Central memory CD4-positive, alpha-beta T cell (primary cell): ENCODE results near the gene RAB24.
"Not testable (repeated sequence)": the region's sequence is repeated elsewhere in the genome, so short reads cannot be mapped to it uniquely, and the experiment has no call there.

Source experiments
- DNase-seq: peaks from one replicate; pipeline ENCODE4 v3.0.0; 2022

RAB24 gene

GRCh38 chr5:177291735-177292134, 11.8 kb downstream of the RAB24 start:
- DNase-seq: no peak

- no peak for DNase-seq
Measured at GRCh38 chr5:177290816-177291596, 12.5 kb downstream of the RAB24 start.

GRCh38 chr5:177288191-177288590, 15.3 kb downstream of the RAB24 start:
- no peak for DNase-seq

DNA sequence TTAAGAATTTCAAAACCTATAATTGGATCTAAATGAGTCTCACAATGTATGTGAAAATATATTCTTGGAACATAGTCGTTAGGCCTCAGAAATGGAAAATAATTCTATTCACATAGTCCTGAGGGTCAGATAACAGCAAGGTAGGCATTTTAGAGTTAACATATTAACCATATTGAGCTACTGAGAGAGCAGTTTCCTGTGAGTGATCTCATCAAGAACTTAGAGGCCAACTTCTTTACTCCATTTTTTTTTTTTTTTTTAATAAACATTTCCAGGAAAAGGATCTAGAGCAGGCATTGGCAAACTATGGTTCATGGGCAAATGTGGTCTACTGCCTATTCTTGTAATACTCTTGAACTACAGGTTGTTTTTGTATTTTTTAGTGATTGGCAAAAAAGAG, 26.6 kb downstream of the RAB24 start:
- DNase-seq: no peak

- no peak for DNase-seq
Measured at GRCh38 chr5:177275883-177276282, 27.6 kb downstream of the RAB24 start.

GRCh38 chr5:177271113-177271512, 32.4 kb downstream of the RAB24 start:
- no peak for DNase-seq

- DNase-seq: no peak
Measured at GRCh38 chr5:177270653-177271052, 32.9 kb downstream of the RAB24 start.

GRCh38 chr5:177269976-177270375, 33.5 kb downstream of the RAB24 start:
- DNase-seq: no peak

DNA sequence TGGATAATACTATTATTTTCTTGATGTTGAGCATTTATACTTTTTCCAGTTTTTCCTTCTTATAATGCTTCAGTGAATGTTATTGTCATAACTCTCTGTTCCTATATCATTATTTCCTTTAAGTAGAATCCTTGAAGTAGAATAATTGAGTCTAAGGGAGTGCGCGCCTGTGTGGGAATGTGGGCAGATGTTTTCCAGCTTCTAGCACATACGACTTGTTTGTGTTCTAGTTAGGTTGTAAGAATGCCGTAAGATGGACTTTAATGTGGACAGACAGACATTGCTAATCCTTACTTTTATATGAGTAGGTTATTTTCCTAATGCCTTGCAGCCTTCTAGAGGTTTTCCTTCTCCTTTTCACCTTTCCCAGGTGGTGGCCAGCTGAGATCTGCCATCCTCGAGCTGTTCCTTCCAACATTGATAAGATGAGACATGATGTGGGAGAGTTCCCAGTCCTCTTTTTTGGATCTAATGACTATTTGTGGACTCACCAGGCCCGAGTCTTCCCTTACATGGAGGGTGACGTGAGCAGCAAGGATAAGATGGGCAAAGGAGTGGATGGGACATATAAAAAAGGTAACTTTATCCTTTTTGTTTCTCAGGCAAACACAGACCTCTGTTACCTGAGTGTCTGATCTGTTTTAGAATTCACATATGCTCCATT, 34.2 kb downstream of the RAB24 start:
- DNase-seq: no peak

DNA sequence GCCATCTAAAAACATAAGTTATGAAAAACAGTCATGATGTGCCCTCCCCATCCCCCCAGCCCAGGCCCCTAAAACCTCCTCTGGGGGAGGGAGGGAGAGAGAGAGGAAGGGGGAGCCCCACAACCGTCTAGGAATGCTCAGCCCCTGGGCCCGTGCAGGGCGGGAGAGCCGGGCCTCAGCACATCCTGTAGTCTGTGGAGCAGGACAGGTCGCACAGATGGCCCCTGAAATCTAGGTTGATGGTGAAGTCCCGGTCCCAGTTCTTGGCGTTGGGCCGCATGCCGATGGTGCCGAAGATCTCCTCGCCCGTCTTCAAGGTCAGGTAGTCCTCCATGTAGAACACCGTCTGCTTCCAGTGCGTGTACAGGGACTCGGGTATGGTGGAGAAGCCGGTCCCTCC, 38.1 kb downstream of the RAB24 start:
- DNase-seq: no peak

GRCh38 chr5:177264178-177264577, 39.3 kb downstream of the RAB24 start:
- no peak for DNase-seq

GRCh38 chr5:177261510-177261909, 42.0 kb downstream of the RAB24 start:
- no peak for DNase-seq

DNA sequence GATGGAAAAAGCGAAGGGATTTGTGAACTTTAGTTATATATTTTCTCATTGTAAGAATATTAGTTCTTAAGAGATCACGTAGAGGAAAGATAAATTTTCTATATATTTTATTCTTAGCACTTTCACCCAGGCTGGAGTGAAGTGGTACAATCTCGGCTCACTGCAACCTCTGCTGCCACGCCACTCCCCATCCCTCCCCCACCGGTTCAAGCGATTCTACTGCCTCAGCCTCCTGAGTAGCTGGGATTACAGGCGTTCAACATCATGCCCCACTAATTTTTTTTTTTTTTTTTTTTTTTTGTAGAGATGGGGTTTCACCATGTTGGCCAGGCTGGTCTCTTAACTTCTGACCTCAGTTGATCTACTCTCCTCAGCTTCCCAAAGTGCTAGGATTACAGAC, 42.6 kb downstream of the RAB24 start:
- no peak for DNase-seq

DNA sequence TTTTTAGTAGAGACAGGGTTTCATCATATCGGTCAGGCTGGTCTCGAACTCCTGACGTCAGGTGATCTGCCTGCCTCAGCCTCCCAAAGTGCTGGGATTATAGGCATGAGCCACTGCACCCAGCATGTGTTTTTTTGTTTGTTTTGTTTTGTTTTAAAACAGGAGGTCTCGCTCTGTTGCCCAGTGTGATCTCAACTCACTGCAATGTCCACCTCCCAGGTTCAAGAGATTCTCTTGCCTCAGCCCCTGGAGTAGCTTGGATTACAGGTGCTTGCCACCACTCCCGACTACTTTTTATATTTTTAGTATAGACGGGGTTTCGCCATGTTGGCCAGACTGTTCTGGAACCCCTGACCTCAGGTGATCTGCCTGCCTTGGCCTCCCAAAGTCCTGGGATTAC, 44.8 kb downstream of the RAB24 start:
- DNase-seq: not testable (repeated sequence)

- DNase-seq: no peak
Measured at GRCh38 chr5:177256296-177256695, 47.2 kb downstream of the RAB24 start.

DNA sequence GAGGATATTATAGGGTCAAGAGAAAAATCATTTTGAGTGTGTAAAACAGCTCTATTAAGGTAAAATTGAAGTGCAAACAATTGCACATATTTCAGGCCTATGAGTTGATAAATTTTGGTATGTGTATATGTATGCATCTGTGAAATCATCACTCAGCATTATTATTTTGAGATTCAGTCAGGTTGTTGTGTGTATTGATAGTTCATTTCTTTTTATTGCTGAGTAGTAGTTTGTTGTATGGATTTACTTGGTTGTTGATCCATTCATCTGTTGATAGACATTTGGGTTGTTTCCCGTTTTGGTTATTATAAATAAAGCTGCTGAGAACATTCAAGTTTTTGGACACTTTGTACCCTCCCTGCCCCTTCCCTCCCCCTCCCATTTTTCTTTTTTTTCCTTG, 50.3 kb downstream of the RAB24 start:
- DNase-seq: no peak
